Peyer's patch (tissue), 4 donors: ENCODE results near the gene TCF7L1. TPM values are rescaled to one million over a fixed set of nuclear protein-coding genes. Genes with fewer than 3 reads are reported as not detected.
"Not testable (repeated sequence)": the region's sequence is repeated elsewhere in the genome, so short reads cannot be mapped to it uniquely, and the experiment has no call there.

ENCODE experiments used
- DNase-seq, 3 donors: peaks; one replicate each; pipeline ENCODE4 v3.0.0-alpha.2; 2017 to 2019
- H3K27ac ChIP-seq, 4 donors: fragments of 200-600 bp; sonication (generic); one replicate each; pipeline ENCODE4 v1.5.1; 2016 to 2019
- H3K27me3 ChIP-seq, 2 donors: fragments of 200-600 bp; sonication (generic); one replicate each; pipeline ENCODE4 v1.5.1; 2019
- H3K36me3 ChIP-seq, 3 donors: fragments of 200-600 bp; sonication (generic); one replicate each; pipeline ENCODE4 v1.5.1; 2016 to 2019
- H3K4me1 ChIP-seq, 4 donors: fragments of 200-600 bp; sonication (generic); one replicate each; pipeline ENCODE4 v1.5.1; 2016 to 2019
- H3K4me3 ChIP-seq, 4 donors: fragments of 200-600 bp; sonication (generic); 1 replicate in 3 of 4; 2 replicates in 1 of 4; pipeline ENCODE4 v1.5.1; 2016 to 2019; ENCODE audit warnings: mild to moderate bottlenecking in 1 of 4
- H3K9me3 ChIP-seq, 4 donors: fragments of 200-600 bp; sonication (generic); one replicate each; pipeline ENCODE4 v1.5.1; 2016 to 2019; ENCODE audit warnings: mild to moderate bottlenecking in 1 of 4
- POLR2A ChIP-seq, 2 donors: fragments of 450-650 bp; IDR thresholded peaks; one replicate each; pipeline ENCODE4 v1.5.1; 2017; ENCODE audit warnings: antibody characterized with exemption in 2 of 2, mild to moderate bottlenecking in 2 of 2, moderate library complexity in 2 of 2
- total RNA-seq, 4 donors: library from RNA; depleted of rRNA; stranded (reverse); fragments of >200 nt; gene quantifications; one replicate each; pipeline ENCODE4 v1.1.0, GENCODE V29; 2016
- TF ChIP-seq, protein P1 (sequence below), 6 experiments: fragments of 450-650 bp in 4 of 6; fragments of 200-600 bp in 2 of 6; sonication (generic) in 1 of 6; IDR thresholded peaks; one replicate each; pipeline ENCODE4 v1.5.1; 2017 to 2019; ENCODE audit warnings: antibody characterized with exemption in 6 of 6, mild to moderate bottlenecking in 3 of 6, moderate library complexity in 1 of 6

TCF7L1 gene
- total RNA-seq, 4 donors from 2014 or later, result 0.35 to 5.8 (median 1.7) TPM

- H3K4me1 ChIP-seq, result peaks cover 0 to 14% (median 2%) of the 10 kb centered on the region in 4 donors
- H3K4me3 ChIP-seq, result no peak overlapping the region
- no peaks in the 10 kb centered on the region for H3K9me3 ChIP-seq
- H3K36me3 ChIP-seq, result no peaks in the 10 kb centered on the region
- no peak overlapping the region for H3K27ac ChIP-seq
- no peak for TF ChIP-seq POLR2A (IDR thresholded peaks at IDR 0.05)
- TF ChIP-seq, protein P1, sequence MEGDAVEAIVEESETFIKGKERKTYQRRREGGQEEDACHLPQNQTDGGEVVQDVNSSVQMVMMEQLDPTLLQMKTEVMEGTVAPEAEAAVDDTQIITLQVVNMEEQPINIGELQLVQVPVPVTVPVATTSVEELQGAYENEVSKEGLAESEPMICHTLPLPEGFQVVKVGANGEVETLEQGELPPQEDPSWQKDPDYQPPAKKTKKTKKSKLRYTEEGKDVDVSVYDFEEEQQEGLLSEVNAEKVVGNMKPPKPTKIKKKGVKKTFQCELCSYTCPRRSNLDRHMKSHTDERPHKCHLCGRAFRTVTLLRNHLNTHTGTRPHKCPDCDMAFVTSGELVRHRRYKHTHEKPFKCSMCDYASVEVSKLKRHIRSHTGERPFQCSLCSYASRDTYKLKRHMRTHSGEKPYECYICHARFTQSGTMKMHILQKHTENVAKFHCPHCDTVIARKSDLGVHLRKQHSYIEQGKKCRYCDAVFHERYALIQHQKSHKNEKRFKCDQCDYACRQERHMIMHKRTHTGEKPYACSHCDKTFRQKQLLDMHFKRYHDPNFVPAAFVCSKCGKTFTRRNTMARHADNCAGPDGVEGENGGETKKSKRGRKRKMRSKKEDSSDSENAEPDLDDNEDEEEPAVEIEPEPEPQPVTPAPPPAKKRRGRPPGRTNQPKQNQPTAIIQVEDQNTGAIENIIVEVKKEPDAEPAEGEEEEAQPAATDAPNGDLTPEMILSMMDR (IDR thresholded peaks at IDR 0.05), result no peak
- peak in 1 of 3 donors; percentile 26 for DNase-seq
- H3K27me3 ChIP-seq, result no peaks in the 10 kb centered on the region
Measured at GRCh38 chr2:85330839-85331636, 197.8 kb downstream of the TCF7L1 start.

DNA sequence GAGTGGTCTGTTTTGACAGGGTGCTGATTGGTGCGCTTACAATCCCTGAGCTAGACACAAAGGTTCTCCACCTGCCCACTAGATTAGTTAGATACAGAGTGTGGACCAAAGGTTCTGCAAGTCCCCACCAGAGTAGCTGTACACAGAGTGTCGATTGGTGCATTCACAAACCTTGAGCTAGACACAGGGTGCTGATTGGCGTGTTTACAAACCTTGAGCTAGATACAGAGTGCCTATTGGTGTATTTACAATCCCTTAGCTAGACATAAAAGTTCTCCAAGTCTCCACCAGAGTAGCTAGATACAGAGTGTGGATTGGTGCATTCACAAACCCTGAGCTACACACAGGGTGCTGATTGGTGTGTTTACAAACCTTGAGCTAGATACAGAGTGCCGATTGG lies 200.7 kb downstream of the TCF7L1 start:
- H3K27me3 ChIP-seq, H3K4me3 ChIP-seq, H3K9me3 ChIP-seq, H3K27ac ChIP-seq, H3K4me1 ChIP-seq, DNase-seq, H3K36me3 ChIP-seq: not testable (repeated sequence)

GRCh38 chr2:85334928-85335327 lies 201.7 kb downstream of the TCF7L1 start:
- H3K27ac ChIP-seq, result peak overlapping the region in 3 of 4 donors; percentile 8 to 76 (median 73)
- H3K4me3 ChIP-seq, result no peak overlapping the region
- H3K36me3 ChIP-seq, result no peaks in the 10 kb centered on the region
- no peaks in the 10 kb centered on the region for H3K9me3 ChIP-seq
- DNase-seq, result peak in 1 of 3 donors; percentile 70
- TF ChIP-seq POLR2A (IDR thresholded peaks at IDR 0.05), result no peak
- TF ChIP-seq, protein P1 (IDR thresholded peaks at IDR 0.05), result no peak
- H3K4me1 ChIP-seq, result peaks cover 0 to 10% (median 0%) of the 10 kb centered on the region in 4 donors
- no peaks in the 10 kb centered on the region for H3K27me3 ChIP-seq

DNA sequence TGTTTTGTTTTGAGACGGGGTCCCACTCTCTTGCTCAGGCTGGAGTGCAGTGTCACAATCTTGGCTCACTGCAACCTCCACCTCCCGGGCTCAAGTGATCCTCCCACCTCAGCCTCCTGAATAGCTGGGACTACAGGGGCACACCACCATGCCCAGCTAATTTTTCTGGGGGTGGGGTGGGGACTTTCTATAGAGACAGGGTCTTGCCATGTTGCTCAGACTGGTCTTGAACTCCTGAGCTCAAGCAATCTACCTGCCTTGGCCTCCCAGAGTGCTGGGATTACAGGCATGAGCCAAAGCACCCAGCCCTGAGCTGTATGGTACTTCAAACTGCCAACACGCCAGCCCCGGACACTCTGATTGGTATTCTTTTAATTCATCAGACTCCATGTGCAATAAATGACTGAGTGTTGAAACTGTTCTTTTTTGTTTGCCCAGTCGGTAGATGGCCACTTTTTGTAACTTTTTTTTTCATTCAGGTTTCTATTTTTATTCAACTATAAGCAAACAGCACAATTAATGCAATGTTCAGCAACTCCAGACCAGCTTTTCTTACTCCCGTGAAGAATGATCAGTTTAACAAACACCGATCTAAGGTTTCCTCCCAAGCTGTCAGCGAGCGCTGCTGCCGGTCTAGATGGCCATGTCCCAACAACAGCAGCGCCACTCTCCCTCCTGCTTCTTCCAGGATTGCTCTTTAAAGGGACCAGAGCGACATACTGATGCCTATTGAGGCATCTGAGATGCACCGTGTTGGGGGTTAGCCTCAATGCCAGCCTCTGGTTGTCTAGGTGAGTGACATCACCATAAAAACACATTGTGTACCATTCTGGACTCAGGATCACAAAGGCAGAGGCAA lies 207.1 kb downstream of the TCF7L1 start:
- DNase-seq, result no peak
- Histone ChIP-seq H3K9me3 (no peaks in the 10 kb centered on the region), H3K4me3 (no peak overlapping the region), H3K27me3 (no peaks in the 10 kb centered on the region), H3K4me1 (peaks cover 0 to 10% (median 0%) of the 10 kb centered on the region in 4 donors), H3K27ac (no peak overlapping the region), H3K36me3 (peaks cover 0 to 38% (median 0%) of the 10 kb centered on the region in 3 donors)
- TF ChIP-seq, protein P1 (IDR thresholded peaks at IDR 0.05), result no peak
- no peak for TF ChIP-seq POLR2A (IDR thresholded peaks at IDR 0.05)

- Histone ChIP-seq H3K4me3 (no peak overlapping the region), H3K27ac (no peak overlapping the region), H3K4me1 (peaks cover 0 to 10% (median 0%) of the 10 kb centered on the region in 4 donors), H3K27me3 (no peaks in the 10 kb centered on the region), H3K9me3 (no peaks in the 10 kb centered on the region), H3K36me3 (peaks cover 0 to 50% (median 0%) of the 10 kb centered on the region in 3 donors)
- TF ChIP-seq, protein P1 (IDR thresholded peaks at IDR 0.05), result no peak
- TF ChIP-seq POLR2A (IDR thresholded peaks at IDR 0.05), result no peak
- DNase-seq, result peak in 1 of 3 donors; percentile 42
Measured at GRCh38 chr2:85341269-85342029, 208.3 kb downstream of the TCF7L1 start.
